NCI-H524 treated with DMSO at 0.1 percent for 48 hours (cell line): ENCODE measurements around the gene PPP1R3F.
"Not testable (repeated sequence)": the region's sequence is repeated elsewhere in the genome, so short reads cannot be mapped to it uniquely, and the experiment has no call there.

Experiments
- DNase-seq: peaks from one replicate; lab custom pipeline; 2025; lab: John Stamatoyannopoulos, UW

Gene PPP1R3F

GRCh38 chrX:49273181-49273727, 3.7 kb downstream of the PPP1R3F start:
- no peak for DNase-seq

DNA sequence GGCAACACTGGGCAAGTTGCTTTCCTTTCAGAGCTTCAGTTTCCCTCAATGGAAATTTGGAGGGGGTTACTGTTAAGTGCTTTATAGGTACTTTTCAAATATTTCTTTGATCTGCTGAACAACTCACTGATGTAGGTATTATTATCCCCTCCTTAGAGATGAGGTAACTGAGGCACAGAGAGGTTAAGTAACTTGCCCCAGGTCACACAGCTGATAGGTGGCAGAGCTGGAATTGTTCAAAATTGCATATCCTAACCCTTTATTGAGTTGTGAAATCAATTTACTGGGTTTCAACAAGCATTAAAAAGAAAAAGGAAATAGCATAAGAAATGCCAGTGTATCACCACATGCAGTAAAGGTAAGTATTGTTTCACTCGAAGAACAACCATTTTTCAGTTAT, 6.6 kb downstream of the PPP1R3F start:
- no peak for DNase-seq

DNA sequence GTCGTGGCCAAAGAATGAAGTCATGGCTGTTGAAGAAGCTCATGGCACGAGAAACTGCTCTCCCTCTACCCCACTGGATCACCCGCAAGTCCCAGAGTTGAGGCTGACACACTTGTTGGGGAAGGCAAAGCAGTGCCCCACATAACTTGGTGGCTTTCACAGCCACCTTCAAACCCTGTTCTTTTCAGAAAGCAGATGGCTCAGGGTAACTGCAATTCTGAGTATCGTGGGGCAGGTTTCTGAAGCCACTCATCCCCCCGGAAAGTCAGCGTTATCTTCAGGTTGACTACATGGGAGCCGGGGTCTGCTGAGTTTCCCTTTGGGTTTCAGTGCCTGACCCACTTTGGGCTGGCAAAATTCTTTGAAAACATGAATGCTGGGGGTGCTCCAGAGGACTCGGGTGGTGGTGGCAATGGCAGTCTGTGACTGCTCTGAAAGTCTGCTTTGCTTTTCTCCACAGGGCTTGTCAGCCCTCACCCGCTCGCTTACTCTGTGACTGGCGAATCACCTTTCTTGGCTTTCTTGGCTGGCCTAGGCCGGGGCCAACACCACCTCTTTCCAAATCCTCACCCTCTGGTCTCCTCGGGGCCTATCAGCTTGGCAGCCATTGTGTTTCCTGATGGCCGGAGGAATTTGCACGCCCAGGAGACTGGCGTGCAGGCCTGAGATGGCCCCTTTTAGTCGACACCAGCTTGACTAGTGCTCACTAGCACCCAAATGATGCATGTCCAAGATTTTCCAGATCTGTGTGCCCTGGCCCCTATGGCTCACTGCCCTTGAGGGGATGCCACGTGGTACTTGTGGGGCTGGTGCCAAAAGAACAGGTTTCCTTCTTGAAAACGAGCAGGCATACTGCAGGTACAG, 7.3 kb downstream of the PPP1R3F start:
- DNase-seq, result no peak

DNA sequence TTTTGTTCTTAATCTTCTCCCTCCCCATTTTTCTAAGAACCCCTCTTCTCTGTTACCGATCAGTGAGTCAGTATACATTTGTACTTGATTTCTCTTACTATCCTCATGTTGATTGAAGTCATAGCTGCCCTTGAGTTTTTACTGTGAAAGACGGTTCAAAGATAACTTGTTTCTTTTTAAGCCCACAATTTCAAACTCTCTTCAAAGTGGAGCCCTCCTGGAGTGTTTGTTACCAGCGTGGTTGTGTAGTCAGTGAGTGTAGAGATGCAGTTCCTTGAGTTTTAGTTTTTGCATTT, 7.9 kb downstream of the PPP1R3F start:
- no peak for DNase-seq

DNA sequence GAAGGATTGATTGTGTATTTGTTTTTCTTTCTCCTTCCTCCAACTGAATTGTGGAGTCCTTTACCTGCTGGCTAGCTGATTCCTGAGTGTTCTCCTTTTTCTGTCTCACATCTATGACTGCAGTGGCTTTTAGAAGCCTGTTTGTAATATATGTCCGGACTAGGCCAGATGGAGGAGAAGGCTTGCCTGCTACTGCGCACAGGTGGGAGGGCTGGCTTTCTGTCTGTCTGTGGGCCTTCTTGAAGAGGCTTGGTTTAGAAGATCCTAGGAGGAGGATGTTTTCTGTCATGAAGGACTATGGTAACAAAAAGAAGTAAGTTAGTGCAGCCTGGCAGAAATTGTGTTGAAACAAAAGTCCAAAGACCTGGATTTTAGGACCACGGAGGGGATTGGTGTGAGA, 8.5 kb downstream of the PPP1R3F start:
- no peak for DNase-seq

DNA sequence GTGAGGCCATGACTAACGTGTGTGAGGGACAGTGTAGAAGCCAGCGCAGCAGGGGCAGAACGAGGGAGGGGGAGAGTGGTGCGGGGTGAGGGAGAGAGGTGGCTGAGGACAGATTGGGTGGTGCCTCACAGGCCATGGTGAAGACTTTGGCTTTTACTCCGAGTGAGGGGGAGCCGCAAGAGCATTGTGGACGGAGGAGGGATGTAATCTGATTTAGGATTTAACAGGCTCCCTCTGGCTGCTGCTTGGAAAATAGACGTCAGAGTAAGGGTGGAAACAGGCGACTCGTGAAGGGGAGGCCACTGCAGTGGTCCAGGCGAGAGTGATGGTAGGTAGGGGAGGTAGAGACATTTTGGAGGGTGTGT, 13.0 kb downstream of the PPP1R3F start:
- DNase-seq, result peak; percentile 14

- no peak for DNase-seq
These were observed 14.6 kb downstream of the PPP1R3F start for GRCh38 chrX:49284212-49284611.

DNA sequence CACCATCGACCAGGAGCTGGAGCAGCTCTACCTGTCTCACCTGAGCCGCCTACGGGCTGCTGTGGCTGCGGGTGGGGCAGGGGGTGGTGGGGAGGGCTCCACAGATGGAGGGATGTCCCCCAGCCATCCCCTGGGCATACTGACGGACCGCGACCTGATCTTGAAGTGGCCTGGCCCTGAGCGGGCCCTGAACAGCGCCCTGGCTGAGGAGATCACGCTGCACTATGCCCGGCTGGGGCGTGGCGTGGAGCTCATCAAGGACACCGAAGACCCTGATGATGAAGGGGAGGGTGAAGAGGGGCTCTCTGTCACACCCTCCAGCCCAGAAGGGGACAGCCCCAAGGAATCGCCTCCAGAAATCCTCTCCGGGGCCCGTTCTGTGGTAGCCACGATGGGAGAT, 16.5 kb downstream of the PPP1R3F start:
- DNase-seq, result no peak

DNA sequence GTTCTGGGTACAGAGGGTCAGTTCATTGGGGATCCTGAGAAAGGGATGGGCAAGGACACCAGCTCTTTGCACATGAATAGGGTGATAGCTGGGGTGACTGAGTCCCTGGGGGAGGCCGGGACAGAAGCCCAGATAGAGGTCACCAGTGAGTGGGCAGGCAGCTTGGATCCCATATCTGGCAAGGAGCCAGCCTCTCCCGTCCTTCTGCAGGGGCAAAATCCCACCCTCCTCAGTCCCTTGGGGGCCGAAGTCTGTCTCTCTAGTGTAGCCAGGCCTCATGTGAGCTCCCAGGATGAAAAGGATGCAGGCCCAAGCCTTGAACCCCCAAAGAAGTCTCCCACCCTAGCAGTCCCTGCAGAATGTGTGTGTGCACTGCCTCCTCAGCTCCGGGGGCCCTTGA, 17.0 kb downstream of the PPP1R3F start:
- DNase-seq, result no peak

- no peak for DNase-seq
These were observed 18.1 kb downstream of the PPP1R3F start for GRCh38 chrX:49287665-49288064.

DNA sequence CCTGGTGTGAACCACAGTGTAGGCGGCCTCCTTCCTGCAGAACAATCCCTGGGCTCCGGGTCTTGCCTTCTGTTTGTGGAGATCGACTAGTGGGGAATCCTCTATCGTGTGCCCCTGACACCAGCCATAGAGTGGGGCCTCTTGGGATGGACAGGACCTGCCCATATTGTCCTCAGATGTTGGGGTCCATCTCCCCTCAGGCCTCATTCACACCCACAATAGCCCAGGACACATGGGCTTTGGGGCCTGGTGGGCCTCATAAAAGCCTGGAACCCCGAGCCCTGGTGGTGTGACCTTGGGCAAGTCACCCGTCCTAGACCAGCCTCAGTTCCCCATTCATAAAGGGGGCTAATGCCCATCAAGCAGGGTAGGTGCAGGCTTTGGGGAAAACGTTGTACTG, 20.6 kb downstream of the PPP1R3F start:
- no peak for DNase-seq

DNA sequence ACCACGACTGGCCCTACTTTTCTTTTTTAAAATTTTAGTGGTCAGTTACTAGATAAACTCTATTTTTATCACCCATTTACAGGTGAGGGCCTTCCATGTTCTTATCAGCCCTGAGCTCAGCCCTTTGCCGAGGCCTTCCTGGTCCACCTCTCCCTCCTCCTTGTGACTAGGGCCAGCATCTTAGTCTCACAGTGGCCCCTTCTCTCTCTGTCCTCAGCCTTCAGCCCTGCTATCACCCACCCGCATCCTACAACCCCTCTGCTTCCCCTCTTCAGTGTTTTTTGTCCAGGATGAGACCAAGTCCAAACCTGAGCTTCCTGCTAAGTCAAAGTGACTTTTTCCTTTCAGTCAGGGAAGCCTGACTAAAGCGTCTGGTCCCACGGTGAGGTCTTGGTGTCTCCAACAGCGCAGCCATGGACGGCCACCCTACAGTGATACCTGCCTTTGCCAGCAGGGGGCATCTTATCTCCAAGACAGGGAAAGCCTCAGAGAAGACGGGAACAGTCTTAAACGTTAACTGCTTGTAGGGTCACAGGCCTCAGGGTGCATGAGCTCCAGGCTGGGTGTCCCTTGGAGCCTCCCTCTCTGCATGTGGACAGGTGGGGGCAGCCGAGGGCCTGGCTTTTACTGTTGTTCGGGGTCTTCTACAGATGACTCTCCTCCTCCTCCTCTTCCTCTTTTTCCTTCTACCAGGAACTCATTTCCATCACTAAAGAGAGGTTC, 22.2 kb downstream of the PPP1R3F start:
- peak; percentile 11 for DNase-seq

DNA sequence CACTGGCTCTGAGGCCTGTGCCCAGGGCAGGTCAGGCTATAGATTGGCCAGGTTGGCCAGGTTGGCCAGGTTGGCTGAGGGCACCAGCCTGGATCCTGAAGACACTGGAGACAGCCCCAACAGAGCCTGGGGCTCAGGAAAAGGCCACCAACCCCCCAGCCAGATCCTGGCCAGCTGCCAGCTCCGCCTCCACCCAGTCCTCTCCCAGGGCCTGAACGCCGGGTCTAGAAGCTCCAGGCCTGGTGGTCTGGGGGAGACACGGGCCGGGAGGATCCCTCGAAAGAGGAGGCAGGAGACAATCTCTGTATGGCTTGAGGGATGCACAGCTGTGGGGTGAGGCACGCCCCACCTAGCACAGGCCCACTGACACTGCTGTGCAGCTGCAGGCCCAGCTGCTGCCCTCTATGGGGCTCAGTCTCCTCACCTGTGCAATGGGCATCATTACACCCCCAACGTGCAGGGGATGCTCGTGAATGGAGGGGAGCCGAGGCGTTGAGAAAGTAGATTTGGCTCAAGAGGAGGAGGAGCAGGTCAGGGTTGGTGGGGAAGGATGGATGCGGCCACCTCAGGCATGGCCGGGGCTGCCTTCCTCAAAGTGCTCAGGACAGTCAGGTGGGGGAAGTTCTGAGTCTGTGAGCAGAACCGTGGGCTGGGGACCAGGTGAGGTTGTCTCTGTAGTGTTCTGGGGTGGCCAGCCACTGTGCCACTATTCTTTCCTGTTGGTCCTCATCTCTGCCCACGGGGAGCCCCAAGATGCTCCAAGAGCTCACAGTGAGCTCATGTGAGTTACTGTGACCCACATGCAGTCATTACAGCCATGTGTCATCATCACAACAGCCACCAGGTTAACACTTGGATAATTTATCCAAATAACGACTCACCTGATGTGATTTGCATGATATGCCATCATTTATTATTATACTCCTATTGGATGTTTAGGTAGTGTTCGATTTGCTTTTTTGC, 23.1 kb downstream of the PPP1R3F start:
- no peak for DNase-seq

DNA sequence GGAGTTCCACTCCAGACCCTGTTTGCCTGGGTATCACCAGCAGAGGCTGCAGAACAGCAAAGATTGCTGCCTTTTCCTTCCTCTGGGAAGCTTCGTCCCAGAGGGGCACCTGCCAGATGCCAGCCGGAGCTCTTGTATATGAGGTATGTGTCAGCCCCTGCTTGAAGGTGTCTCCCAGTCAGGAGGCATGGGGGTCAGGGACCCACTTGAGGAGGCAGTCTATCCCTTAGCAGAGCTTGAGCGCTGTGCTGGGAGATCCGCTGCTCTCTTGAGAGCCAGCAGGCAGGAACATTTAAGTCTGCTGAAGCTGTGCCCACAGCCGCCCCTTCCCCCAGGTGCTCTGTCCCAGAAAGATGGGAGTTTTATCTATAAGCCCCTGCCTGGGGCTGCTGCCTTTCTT, 29.7 kb downstream of the PPP1R3F start:
- DNase-seq, result not testable (repeated sequence)

DNA sequence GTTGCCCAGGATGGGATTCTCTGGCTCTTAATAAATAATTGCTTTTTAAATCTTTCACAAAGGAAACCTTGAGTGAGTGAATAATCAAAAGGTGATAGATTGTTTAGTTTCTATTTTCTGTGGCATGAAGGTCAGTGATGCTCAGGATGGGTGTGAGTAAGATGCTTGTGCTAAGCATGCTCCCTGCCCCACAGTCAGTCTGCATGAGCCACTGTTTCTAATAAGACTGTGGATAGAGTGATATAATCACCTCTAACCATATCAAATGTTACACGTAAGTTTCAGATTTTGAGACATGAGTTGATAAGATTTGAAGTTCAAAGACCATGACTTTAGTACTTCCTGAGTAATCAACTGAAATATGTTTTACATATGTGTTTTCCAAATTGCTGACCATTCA, 31.1 kb downstream of the PPP1R3F start:
- DNase-seq, result no peak

- DNase-seq, result no peak
These were observed 33.8 kb downstream of the PPP1R3F start, which contains the start of gene GAGE10 for GRCh38 chrX:49303346-49303745. Gene GAGE10, plus strand, starts transcription at chrX:49303646. Its CDS starts 1,214 bp downstream, at chrX:49304860.

- not testable (repeated sequence) for DNase-seq
These were observed 38.2 kb downstream of the PPP1R3F start for GRCh38 chrX:49307775-49308174.

- DNase-seq, result no peak
These were observed 39.1 kb downstream of the PPP1R3F start for GRCh38 chrX:49308604-49309269.

GRCh38 chrX:49309401-49309981, 39.9 kb downstream of the PPP1R3F start:
- no peak for DNase-seq

- DNase-seq, result no peak
These were observed 40.8 kb downstream of the PPP1R3F start for GRCh38 chrX:49310371-49310770.

GRCh38 chrX:49312176-49312575, 42.6 kb downstream of the PPP1R3F start:
- DNase-seq, result no peak
